ENCODE results near the gene BORCS6. TPM values are rescaled to one million over a fixed set of nuclear protein-coding genes. Genes with fewer than 3 reads are reported as not detected.

BORCS6 gene
- total RNA-seq, 1 experiment from 2014 or later, result 4.0 TPM

DNA sequence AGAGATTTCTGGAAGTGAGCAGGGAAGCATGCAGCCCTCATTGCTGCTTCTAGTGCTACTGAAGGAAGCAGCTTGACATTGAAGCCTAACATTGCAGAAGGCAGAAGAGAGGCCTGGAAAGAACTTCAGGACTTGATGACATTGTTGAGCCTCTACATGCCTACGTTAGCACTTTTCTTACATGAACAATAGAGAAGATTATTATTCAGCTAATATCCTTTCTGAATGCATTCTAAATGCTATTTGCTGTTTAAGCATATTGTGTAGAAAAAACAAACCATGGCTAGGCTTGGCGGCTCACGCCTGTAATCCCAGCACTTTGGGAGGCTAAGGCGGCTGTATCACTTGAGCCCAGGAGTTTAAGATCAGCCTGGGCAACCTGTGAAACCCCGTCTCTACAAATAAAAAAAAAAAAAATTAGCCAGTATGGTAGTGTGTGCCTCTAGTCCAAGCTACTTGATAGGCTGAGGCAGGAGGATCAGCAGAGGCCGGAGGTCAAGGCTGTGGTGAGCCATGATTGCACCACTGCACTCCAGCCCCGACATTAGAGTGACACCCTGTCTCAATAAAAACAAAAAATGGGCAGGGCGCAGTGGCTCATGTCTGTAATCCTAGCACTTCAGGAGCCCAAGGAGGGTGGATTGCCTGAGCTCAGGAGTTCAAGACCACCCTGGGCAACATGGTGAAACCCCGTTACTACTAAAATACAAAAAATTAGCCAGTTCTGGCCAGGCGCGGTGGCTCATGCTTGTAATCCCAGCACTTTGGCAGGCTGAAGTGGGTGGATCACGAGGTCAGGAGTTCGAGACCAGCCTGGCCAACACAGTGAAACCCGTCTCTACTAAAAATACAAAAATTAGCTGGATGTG lies 22.6 kb upstream of the BORCS6 start:
- DNase-seq (ENCODE audit: extremely low read depth, low read depth), result no peak

- no peak for DNase-seq (ENCODE audit: extremely low read depth, low read depth)
Observed at GRCh38 chr17:8210761-8211458, 20.9 kb upstream of the BORCS6 start.

DNA sequence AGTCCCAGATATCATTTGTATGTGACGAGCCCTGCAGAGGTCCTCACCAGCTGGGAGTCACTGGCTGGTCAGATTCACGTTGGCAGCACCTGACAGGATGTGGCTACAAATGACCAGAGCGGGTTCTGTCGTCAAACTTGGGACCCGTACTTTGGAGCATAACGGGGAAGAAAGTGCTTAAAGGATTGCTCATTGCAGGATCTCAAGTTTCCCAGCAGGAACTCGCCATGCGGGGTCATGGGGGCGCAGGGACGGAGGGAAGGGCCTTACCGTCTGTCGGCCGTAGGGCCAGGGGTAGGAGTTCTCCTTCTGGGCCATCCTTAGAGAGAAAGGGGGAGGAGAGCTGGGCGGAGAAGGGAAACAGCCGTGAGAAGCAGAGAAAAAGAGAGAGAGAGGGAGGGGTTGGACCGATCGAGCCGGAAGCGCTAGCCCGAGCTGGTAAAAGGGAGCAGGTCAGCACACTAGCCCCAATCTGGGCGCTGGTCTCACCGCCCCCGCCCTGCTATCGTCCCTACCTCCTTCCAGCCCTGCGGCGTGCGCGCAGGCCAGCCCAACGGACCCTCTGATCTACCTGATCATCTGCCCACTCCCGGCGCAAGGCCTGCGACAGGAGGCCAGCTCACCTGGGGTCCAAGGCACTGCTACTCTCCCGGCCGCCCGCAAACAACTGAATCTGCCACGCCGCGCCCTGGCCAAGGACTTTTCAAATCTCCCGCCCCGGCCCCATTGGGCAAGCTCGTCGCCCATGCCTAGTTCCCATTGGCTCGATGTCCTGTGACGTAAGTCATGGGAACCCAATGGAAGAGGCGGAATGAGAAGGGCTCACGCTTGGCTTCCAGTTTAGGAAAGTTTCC lies 20.2 kb upstream of the BORCS6 start, which contains the start of gene AURKB:
Gene AURKB (minus strand): TSS at position 669 of the 854 bp plus-strand sequence. CDS start 351 bp downstream, at position 318.
- DNase-seq (ENCODE audit: extremely low read depth, low read depth), result peak; percentile 97

- no peak for DNase-seq (ENCODE audit: extremely low read depth, low read depth)
Observed at GRCh38 chr17:8206536-8206935, 16.6 kb upstream of the BORCS6 start.

DNA sequence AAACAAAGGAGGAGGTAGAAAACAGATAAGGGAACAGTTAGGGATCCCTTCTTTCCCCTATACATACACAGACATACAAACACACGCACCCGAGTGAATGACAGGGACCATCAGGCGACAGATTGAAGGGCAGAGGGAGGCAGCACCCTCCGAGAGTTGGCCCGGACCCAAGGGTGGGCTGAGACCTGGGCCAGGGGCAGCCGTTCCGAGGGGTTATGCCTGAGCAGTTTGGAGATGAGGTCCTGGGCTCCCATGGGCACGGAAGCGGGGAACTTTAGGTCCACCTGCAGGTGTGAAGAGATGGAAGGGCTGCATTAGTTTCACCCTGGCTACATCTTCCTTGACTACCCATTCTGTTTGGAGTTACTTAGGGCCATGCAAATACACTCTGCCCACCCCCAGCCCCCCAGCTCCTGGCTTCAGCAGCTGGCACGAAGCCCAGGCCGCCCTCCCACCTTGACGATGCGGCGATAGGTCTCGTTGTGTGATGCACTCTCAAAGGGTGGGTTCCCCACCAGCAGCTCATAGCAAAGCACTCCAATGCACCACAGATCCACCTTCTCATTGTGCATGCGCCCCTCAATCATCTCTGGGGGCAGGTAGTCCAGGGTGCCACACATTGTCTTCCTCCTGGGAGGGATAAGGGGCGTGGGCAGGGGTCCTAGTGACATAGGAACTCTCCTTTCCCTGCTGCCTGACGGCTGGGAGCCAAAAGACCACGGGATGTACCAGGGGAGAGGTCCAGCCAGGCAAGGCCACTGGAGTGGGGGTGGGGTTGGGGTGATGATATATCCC lies 15.0 kb upstream of the BORCS6 start:
- no peak for DNase-seq (ENCODE audit: extremely low read depth, low read depth)

- DNase-seq (ENCODE audit: extremely low read depth, low read depth), result peak; percentile 95
Observed at GRCh38 chr17:8192070-8192815, 2.3 kb upstream of the BORCS6 start.

- DNase-seq (ENCODE audit: extremely low read depth, low read depth), result no peak
Observed at GRCh38 chr17:8190506-8190905, 526 bp upstream of the BORCS6 start.

- no peak for DNase-seq (ENCODE audit: extremely low read depth, low read depth)
Observed at GRCh38 chr17:8189041-8189710, 804 bp downstream of the BORCS6 start.

GRCh38 chr17:8188263-8188839 lies 1.6 kb downstream of the BORCS6 start:
- DNase-seq (ENCODE audit: extremely low read depth, low read depth), result no peak

- peak; percentile 99 for DNase-seq (ENCODE audit: extremely low read depth, low read depth)
Observed at GRCh38 chr17:8187517-8188262, 2.3 kb downstream of the BORCS6 start.

DNA sequence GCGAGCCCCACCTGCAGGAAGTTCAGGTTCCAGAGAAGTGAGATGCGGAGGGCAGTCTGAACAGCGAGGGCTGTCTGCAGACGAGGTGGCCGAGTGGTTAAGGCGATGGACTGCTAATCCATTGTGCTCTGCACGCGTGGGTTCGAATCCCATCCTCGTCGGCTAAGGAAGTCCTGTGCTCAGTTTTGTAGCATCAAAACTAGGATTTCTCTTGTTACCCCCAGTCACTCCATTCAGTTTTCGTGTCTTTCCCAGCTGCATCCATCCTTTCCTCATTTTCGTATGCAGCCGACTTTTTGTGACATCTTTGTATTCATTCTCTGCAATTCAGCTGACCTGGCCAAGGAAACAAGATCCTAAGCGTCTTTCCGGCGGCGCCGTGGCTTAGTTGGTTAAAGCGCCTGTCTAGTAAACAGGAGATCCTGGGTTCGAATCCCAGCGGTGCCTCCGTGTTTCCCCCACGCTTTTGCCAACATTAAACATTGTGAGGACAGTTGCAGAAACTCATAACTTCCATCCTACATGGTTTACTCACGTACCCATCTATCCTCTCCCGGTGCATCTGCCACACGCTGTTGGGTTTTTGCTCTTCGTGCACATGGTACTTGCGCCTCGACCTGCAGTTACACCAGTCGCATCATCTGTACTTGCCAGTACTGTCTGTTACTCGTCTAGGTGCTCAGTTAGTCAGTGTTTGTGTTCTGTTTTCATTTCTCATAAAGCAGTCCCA lies 3.0 kb downstream of the BORCS6 start:
- peak; percentile 96 for DNase-seq (ENCODE audit: extremely low read depth, low read depth)

GRCh38 chr17:8186446-8186786 lies 3.6 kb downstream of the BORCS6 start:
- DNase-seq (ENCODE audit: extremely low read depth, low read depth), result no peak

- peak; percentile 77 for DNase-seq (ENCODE audit: extremely low read depth, low read depth)
Observed at GRCh38 chr17:8185582-8186445, 4.2 kb downstream of the BORCS6 start.

DNA sequence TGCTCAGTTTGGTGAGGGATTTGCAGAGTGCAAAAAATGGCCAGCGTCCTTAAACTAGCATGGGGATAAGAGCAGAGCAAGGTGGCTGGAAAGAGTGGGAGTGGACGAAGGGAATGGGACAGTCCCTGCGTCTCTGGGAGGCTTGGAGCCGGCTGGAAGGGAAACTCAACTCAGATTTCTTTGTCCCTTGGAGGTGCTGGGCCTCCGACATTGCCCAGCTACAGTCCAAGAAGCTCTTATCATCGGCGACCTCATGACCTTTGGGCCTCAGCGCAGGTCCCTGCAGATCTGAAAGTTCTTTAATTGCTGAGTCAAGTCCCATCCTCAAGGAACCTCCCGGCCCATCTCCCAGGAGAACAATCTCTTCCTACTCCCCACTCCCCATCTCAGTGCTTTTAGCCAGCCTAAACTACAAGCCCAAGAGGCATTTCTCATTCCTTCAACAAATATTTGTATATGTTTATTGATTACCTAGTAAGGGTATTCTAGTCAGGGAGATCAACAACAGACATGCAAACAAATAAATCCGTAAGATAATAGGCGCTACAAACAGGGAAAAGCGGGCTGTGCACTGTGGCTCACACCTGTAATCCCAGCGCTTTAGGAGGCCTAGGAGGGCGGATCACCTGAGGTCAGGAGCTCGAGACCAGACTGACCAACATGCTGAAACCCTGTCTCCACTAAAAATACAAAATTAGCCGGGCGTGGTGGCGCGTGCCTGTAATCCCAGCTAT lies 12.8 kb downstream of the BORCS6 start:
- no peak for DNase-seq (ENCODE audit: extremely low read depth, low read depth)

DNA sequence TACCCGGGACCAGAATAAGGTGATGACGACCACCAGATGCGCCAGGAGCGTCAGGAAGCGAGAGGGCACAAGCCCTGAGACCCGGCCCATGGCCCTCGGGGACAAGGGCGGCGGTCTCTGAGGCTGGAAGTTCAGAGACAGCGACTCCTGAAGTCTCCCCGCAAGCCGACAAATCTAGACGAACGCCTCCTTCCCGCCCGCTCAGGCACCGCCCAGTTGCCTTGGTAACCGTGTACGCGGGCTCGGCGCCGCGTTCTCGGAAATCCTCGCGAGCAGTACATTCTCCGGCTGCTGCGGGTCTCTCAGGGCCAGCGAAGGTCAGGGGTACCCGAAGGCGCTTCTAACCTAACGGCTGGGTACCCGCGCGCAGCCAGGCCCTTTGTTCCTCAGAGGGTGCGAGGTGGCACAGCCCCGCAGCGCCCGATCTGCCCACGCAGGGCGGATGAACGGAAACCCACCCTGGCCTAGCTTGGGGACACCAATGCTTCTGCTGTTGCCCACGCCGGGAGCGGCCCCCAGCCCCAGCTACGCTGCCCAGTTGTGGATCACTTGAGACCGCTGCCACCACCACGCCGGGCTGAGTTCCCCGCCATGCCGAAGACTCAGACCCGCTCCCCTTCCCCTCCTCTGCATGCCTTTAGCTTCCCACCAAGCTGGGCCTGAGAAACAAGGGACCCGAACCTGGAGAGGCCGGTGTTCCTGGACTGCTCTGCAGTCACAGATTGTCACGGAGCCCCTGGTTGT lies 13.6 kb downstream of the BORCS6 start, which contains the start of gene TMEM107:
Gene TMEM107 (minus strand): TSS at position 184 of the 744 bp plus-strand sequence. CDS start 94 bp downstream, at position 90.
- DNase-seq (ENCODE audit: extremely low read depth, low read depth), result peak; percentile 88

Data from NCI-H460 (cell line).